PC-3 (cell line): Measurements from ENCODE around the gene CNDP1. TPM values are rescaled to one million over a fixed set of nuclear protein-coding genes. Genes with fewer than 3 reads are reported as not detected.

Experiments used
- ATAC-seq: fragments of 200-7000 bp; cut with Tn5 transposase; 2 replicates; pipeline ENCODE4 v1.9.1; 2020; ENCODE audit warnings: mild to moderate bottlenecking, moderate library complexity
- BruUV-seq: library from RNA; stranded (reverse); fragments of 400-500 nt; replicated peaks from 2 replicates; lab custom pipeline; 2021; lab: Mats Ljungman, UMichigan
- CTCF ChIA-PET: fragments of 300-600 bp; sonication (Branson Sonifier 250); formaldehyde crosslinking; loops from one replicate; lab custom pipeline; 2022; ENCODE audit warnings: antibody characterized with exemption; lab: Charles Lee
- POLR2A ChIA-PET: fragments of 300-600 bp; sonication (Branson Sonifier 250); formaldehyde crosslinking; loops from one replicate; lab custom pipeline; 2022; ENCODE audit warnings: antibody characterized with exemption; ENCODE audit not compliant: unreplicated experiment; lab: Charles Lee
- DNase-seq: peaks from one replicate; pipeline ENCODE4 v3.0.0-alpha.2; 2015
- H2AFZ ChIP-seq: fragments of 300-600 bp; sonication (generic); 2 replicates; pipeline ENCODE4 v1.6.0; 2016; ENCODE audit warnings: antibody characterized with exemption, low read length
- H3F3A ChIP-seq: fragments of 300-600 bp; sonication (generic); one replicate; pipeline ENCODE4 v1.6.0; 2017; ENCODE audit warnings: antibody characterized with exemption, low read length, control low read depth, mild to moderate bottlenecking; ENCODE audit not compliant: unreplicated experiment
- H3K27ac ChIP-seq: fragments of 300-600 bp; sonication (generic); 2 replicates; pipeline ENCODE4 v1.5.1; 2016; ENCODE audit warnings: mild to moderate bottlenecking, low read length
- H3K27me3 ChIP-seq: fragments of 300-600 bp; sonication (generic); 2 replicates; pipeline ENCODE4 v1.6.1; 2016; ENCODE audit warnings: low read length, mixed read lengths
- H3K36me3 ChIP-seq: fragments of 300-600 bp; sonication (generic); 2 replicates; pipeline ENCODE4 v1.6.1; 2016; ENCODE audit warnings: low read depth, mixed run types, low read length, mixed read lengths
- H3K4me1 ChIP-seq: fragments of 300-600 bp; sonication (generic); 2 replicates; pipeline ENCODE4 v1.5.1; 2016; ENCODE audit warnings: low read length; ENCODE audit not compliant: insufficient read depth
- H3K4me2 ChIP-seq: fragments of 300-600 bp; sonication (generic); 2 replicates; pipeline ENCODE4 v1.6.0; 2016; ENCODE audit warnings: low read length
- H3K4me3 ChIP-seq: fragments of 300-600 bp; sonication (generic); 2 replicates; pipeline ENCODE4 v1.5.1; 2016; ENCODE audit warnings: mild to moderate bottlenecking, low read length, mixed read lengths
- H3K79me2 ChIP-seq: fragments of 300-600 bp; sonication (generic); 2 replicates; pipeline ENCODE4 v1.6.1; 2017; ENCODE audit warnings: low read length, mixed read lengths
- H3K9ac ChIP-seq: fragments of 300-600 bp; sonication (generic); 2 replicates; pipeline ENCODE4 v1.6.0; 2016; ENCODE audit warnings: mild to moderate bottlenecking, low read length
- H3K9me2 ChIP-seq: fragments of 300-600 bp; sonication (generic); replicated peaks from 2 replicates; pipeline ENCODE4 v1.6.1; 2016; ENCODE audit warnings: mixed run types, low read length, mixed read lengths
- H3K9me3 ChIP-seq: fragments of 300-600 bp; sonication (generic); 2 replicates; pipeline ENCODE4 v1.6.1; 2016; ENCODE audit warnings: low read length, mixed read lengths
- H4K20me1 ChIP-seq: fragments of 300-600 bp; sonication (generic); 2 replicates; pipeline ENCODE4 v1.6.1; 2016; ENCODE audit warnings: low read length, mixed read lengths
- EZH2 ChIP-seq: fragments of 300-600 bp; sonication (generic); IDR thresholded peaks from one replicate; pipeline ENCODE4 v1.6.1; 2017; ENCODE audit warnings: antibody characterized with exemption, mild to moderate bottlenecking, low read length; ENCODE audit not compliant: unreplicated experiment
- EZH2phosphoT487 ChIP-seq: fragments of 300-600 bp; sonication (generic); IDR thresholded peaks from 2 replicates; pipeline ENCODE4 v1.6.1; 2018; ENCODE audit warnings: mild to moderate bottlenecking, antibody characterized with exemption, low read length, borderline replicate concordance
- intact Hi-C: fragments of 100-400 bp; cut with micrococcal nuclease; formaldehyde crosslinking; loops from 2 replicates; pipeline ENCODE4 v1.9.0; 2023
- total RNA-seq: library from RNA; depleted of rRNA; stranded (reverse); fragments of >200 nt; gene quantifications from 2 replicates; pipeline ENCODE4 v1.2.3, GENCODE V29; 2014
- TF ChIP-seq, protein P1 (sequence below): fragments of 300-600 bp; sonication (generic); conservative IDR thresholded peaks from 2 replicates; pipeline ENCODE4 v1.5.1; 2017; ENCODE audit warnings: antibody characterized with exemption, low read depth, mild to moderate bottlenecking, low read length

CNDP1 gene
- total RNA-seq, 1 experiment from 2014 or later: not detected

DNA sequence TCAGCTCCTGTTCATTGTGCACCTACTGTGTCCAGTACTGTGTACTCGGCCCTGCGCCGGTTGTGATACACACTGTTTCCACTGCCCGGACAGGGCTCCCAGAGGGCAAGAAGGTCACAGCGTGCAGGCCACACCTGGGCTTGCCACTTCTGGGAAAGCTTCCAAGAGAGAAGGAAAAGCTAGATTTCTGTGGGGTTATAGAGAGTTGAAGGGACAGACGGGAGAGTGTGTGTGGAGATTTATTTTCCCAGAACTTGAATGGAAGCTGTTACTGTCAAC, 3.8 kb upstream of the CNDP1 start:
- H3K4me1 ChIP-seq: no peaks in the 10 kb centered on the region
- no peak for ATAC-seq
- no peaks in the 10 kb centered on the region for H3K9me2 ChIP-seq
- H3K4me3 ChIP-seq: no peak overlapping the region
- H3K36me3 ChIP-seq: no peaks in the 10 kb centered on the region
- DNase-seq: no peak
- H3K27ac ChIP-seq: no peak overlapping the region
- ChIA-PET POLR2A (no interaction called here), CTCF (no interaction called here)
- no peak overlapping the region for H3K9ac ChIP-seq
- no TSS peak for BruUV-seq
- H3K79me2 ChIP-seq: no peaks in the 10 kb centered on the region
- no peaks in the 10 kb centered on the region for H3F3A ChIP-seq
- 0 out of 2 replicates have a peak, but pooled peaks cover 8% of the 10 kb centered on the region for H3K9me3 ChIP-seq
- H3K4me2 ChIP-seq: no peak overlapping the region
- TF ChIP-seq, protein P1, sequence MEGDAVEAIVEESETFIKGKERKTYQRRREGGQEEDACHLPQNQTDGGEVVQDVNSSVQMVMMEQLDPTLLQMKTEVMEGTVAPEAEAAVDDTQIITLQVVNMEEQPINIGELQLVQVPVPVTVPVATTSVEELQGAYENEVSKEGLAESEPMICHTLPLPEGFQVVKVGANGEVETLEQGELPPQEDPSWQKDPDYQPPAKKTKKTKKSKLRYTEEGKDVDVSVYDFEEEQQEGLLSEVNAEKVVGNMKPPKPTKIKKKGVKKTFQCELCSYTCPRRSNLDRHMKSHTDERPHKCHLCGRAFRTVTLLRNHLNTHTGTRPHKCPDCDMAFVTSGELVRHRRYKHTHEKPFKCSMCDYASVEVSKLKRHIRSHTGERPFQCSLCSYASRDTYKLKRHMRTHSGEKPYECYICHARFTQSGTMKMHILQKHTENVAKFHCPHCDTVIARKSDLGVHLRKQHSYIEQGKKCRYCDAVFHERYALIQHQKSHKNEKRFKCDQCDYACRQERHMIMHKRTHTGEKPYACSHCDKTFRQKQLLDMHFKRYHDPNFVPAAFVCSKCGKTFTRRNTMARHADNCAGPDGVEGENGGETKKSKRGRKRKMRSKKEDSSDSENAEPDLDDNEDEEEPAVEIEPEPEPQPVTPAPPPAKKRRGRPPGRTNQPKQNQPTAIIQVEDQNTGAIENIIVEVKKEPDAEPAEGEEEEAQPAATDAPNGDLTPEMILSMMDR: no peak
- TF ChIP-seq EZH2phosphoT487 (no peak), EZH2 (no peak)
- no peaks in the 10 kb centered on the region for H4K20me1 ChIP-seq
- H3K27me3 ChIP-seq: peaks cover 30% of the 10 kb centered on the region
- intact Hi-C loops: no loop called here
- no peak overlapping the region for H2AFZ ChIP-seq

DNA sequence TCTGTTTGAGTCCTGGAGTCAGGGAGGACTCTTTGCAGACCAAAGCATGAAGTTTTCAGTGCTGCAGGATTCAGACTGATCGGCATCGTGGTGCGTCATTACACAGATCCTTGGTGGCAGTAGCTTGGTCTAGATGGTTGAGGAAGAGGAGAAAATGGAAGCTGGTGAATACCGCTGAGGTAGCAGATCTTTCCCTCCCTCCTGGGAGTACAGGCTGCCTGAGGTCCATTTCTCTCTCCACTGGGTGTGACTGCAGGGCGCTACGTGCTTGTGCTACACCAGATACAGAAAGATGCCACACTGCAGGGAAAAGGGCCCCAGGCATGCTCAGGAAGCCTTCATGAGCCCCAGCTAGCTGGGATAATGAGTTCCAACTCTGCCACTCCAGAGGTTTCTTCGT, 3.3 kb upstream of the CNDP1 start:
- 0 out of 2 replicates have a peak, but pooled peaks cover 8% of the 10 kb centered on the region for H3K9me3 ChIP-seq
- H3F3A ChIP-seq: no peaks in the 10 kb centered on the region
- no peaks in the 10 kb centered on the region for H3K36me3 ChIP-seq
- DNase-seq: no peak
- H4K20me1 ChIP-seq: no peaks in the 10 kb centered on the region
- TF ChIP-seq EZH2: no peak
- TF ChIP-seq EZH2phosphoT487: no peak
- TF ChIP-seq, protein P1: no peak
- CTCF ChIA-PET: no interaction called here
- BruUV-seq: no TSS peak
- intact Hi-C loops: no loop called here
- no peaks in the 10 kb centered on the region for H3K9me2 ChIP-seq
- H3K27me3 ChIP-seq: peaks cover 30% of the 10 kb centered on the region
- H3K27ac ChIP-seq: no peak overlapping the region
- ATAC-seq: no peak
- POLR2A ChIA-PET: no interaction called here
- no peak overlapping the region for H3K4me2 ChIP-seq
- H2AFZ ChIP-seq: no peak overlapping the region
- H3K79me2 ChIP-seq: no peaks in the 10 kb centered on the region
- no peaks in the 10 kb centered on the region for H3K4me1 ChIP-seq
- H3K9ac ChIP-seq: no peak overlapping the region
- H3K4me3 ChIP-seq: no peak overlapping the region

DNA sequence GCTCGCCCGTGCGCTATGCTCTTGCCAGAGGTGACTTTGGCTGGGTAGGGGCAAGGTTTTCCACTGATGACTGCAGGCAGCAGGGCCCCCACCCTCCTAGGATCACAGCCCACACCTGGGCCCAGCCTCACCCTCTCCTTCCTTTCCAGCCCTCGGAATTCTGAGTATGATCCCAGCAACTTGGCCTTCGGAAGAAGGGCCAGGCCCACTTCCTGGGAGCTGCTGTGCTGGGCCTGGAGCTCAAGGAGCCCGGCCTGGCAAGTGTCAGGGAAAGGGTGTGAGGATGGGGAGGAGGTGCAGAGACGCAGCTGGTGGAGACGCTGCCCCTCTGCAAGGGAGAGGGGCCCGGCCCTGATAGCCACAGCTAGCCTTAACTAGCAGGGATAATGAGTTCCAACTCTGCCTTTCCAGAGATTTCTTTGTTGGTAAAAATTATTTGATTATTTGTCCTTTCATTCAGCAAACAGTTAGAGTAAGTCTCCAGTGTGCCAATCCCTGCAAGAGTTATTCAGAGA, 1.7 kb upstream of the CNDP1 start:
- Histone ChIP-seq H3F3A (no peaks in the 10 kb centered on the region), H3K9me2 (no peaks in the 10 kb centered on the region), H3K27me3 (peaks cover 30% of the 10 kb centered on the region), H2AFZ (no peak overlapping the region), H3K4me2 (no peak overlapping the region), H3K4me3 (no peak overlapping the region), H3K4me1 (no peaks in the 10 kb centered on the region), H3K9me3 (0 out of 2 replicates have a peak, but pooled peaks cover 5% of the 10 kb centered on the region), H3K9ac (no peak overlapping the region), H3K79me2 (no peaks in the 10 kb centered on the region), H3K36me3 (no peaks in the 10 kb centered on the region), H4K20me1 (no peaks in the 10 kb centered on the region), H3K27ac (no peak overlapping the region)
- intact Hi-C loops: no loop called here
- no TSS peak for BruUV-seq
- DNase-seq: no peak
- CTCF ChIA-PET: no interaction called here
- POLR2A ChIA-PET: no interaction called here
- no peak for ATAC-seq
- TF ChIP-seq EZH2: no peak
- TF ChIP-seq, protein P1: no peak
- no peak for TF ChIP-seq EZH2phosphoT487
